ENCODE measurements around the gene HTRA3.

- TF ChIP-seq EZH2 (IDR thresholded peaks at IDR 0.05; ENCODE audit: insufficient read depth, low read length) (no peak), CTCF (IDR thresholded peaks at IDR 0.05; ENCODE audit: insufficient read depth, low read depth, low read length) (no peak)
These were observed 29.1 kb upstream of the HTRA3 start for GRCh38 chr4:8240211-8241041.

All from astrocyte (in vitro differentiated cells and primary cell).